ENCODE results near the gene XCL1. TPM values are rescaled to one million over a fixed set of nuclear protein-coding genes. Genes with fewer than 3 reads are reported as not detected.
A peak's percentile ranks its signal among the peaks of the same experiment; 100 is the strongest.

XCL1 gene
- total and polyA plus RNA-seq, 4 donors, result 0.15 to 0.71 (median 0.36) TPM

- Histone ChIP-seq H3K27ac (ENCODE audit: low read depth in 1 of 2, low read length in 1 of 2) (no peak overlapping the region), H3K4me3 (no peak overlapping the region), H3K9ac (ENCODE audit: insufficient read depth in 1 of 2, low read length in 2 of 2) (no peak overlapping the region), H3K36me3 (ENCODE audit: control insufficient read depth in 4 of 4, insufficient read depth in 4 of 4, low read length in 4 of 4) (no peaks in the 10 kb centered on the region), H3K27me3 (ENCODE audit: control insufficient read depth in 3 of 3, insufficient read depth in 3 of 3, low read length in 2 of 3) (no peaks in the 10 kb centered on the region), H3K9me3 (ENCODE audit: control insufficient read depth in 4 of 4, insufficient read depth in 3 of 4, low read length in 3 of 4) (no peaks in the 10 kb centered on the region), H3K4me1 (ENCODE audit: control insufficient read depth in 5 of 5, insufficient read depth in 5 of 5, low read length in 5 of 5) (peaks cover 0 to 23% (median 9%) of the 10 kb centered on the region in 5 donors)
- ATAC-seq (ENCODE audit: insufficient read depth, low FRiP score) (no peak), DNase-seq (peak in 1 of 3 donors; percentile 16)
- 75 to 82% methylated on average over 1 of the region's 1 CpG for WGBS, 2 donors
- no peak for TF ChIP-seq CTCF (IDR thresholded peaks at IDR 0.05; ENCODE audit: control extremely low read depth, extremely low read depth)
These were observed 36.6 kb downstream of the XCL1 start for GRCh38 chr1:168613038-168613451.

- Histone ChIP-seq H3K27me3 (ENCODE audit: control insufficient read depth in 3 of 3, insufficient read depth in 3 of 3, low read length in 2 of 3) (no peaks in the 10 kb centered on the region), H3K27ac (ENCODE audit: low read depth in 1 of 2, low read length in 1 of 2) (peak overlapping the region in 1 of 2 donors; percentile 31), H3K9ac (ENCODE audit: insufficient read depth in 1 of 2, low read length in 2 of 2) (no peak overlapping the region), H3K4me3 (no peak overlapping the region), H3K36me3 (ENCODE audit: control insufficient read depth in 4 of 4, insufficient read depth in 4 of 4, low read length in 4 of 4) (no peaks in the 10 kb centered on the region), H3K4me1 (ENCODE audit: control insufficient read depth in 5 of 5, insufficient read depth in 5 of 5, low read length in 5 of 5) (peaks cover 0 to 23% (median 7%) of the 10 kb centered on the region in 5 donors), H3K9me3 (ENCODE audit: control insufficient read depth in 4 of 4, insufficient read depth in 3 of 4, low read length in 3 of 4) (no peaks in the 10 kb centered on the region)
- DNase-seq (peak; percentile 49 to 79 (median 69)), ATAC-seq (ENCODE audit: insufficient read depth, low FRiP score) (no peak)
- no peak for TF ChIP-seq CTCF (IDR thresholded peaks at IDR 0.05; ENCODE audit: control extremely low read depth, extremely low read depth)
- 57% methylated on average over 8 of the region's 8 CpGs for WGBS, 2 donors
These were observed 37.4 kb downstream of the XCL1 start for GRCh38 chr1:168613691-168614231.

GRCh38 chr1:168614235-168614634 lies 37.8 kb downstream of the XCL1 start:
- TF ChIP-seq CTCF (IDR thresholded peaks at IDR 0.05; ENCODE audit: control extremely low read depth, extremely low read depth), result no peak
- 76 to 77% methylated on average over 8 of the region's 8 CpGs for WGBS, 2 donors
- H3K36me3 ChIP-seq (ENCODE audit: control insufficient read depth in 4 of 4, insufficient read depth in 4 of 4, low read length in 4 of 4), result no peaks in the 10 kb centered on the region
- ATAC-seq (ENCODE audit: insufficient read depth, low FRiP score) (no peak), DNase-seq (no peak)
- H3K9me3 ChIP-seq (ENCODE audit: control insufficient read depth in 4 of 4, insufficient read depth in 3 of 4, low read length in 3 of 4), result no peaks in the 10 kb centered on the region
- no peaks in the 10 kb centered on the region for H3K27me3 ChIP-seq (ENCODE audit: control insufficient read depth in 3 of 3, insufficient read depth in 3 of 3, low read length in 2 of 3)
- peak overlapping the region in 1 of 2 donors; percentile 31 for H3K27ac ChIP-seq (ENCODE audit: low read depth in 1 of 2, low read length in 1 of 2)
- peaks cover 0 to 23% (median 7%) of the 10 kb centered on the region in 5 donors for H3K4me1 ChIP-seq (ENCODE audit: control insufficient read depth in 5 of 5, insufficient read depth in 5 of 5, low read length in 5 of 5)
- H3K9ac ChIP-seq (ENCODE audit: insufficient read depth in 1 of 2, low read length in 2 of 2), result no peak overlapping the region
- H3K4me3 ChIP-seq, result no peak overlapping the region

GRCh38 chr1:168615965-168616364 lies 39.6 kb downstream of the XCL1 start:
- TF ChIP-seq CTCF (IDR thresholded peaks at IDR 0.05; ENCODE audit: control extremely low read depth, extremely low read depth), result no peak
- ATAC-seq (ENCODE audit: insufficient read depth, low FRiP score) (no peak), DNase-seq (no peak)
- Histone ChIP-seq H3K36me3 (ENCODE audit: control insufficient read depth in 4 of 4, insufficient read depth in 4 of 4, low read length in 4 of 4) (no peaks in the 10 kb centered on the region), H3K9ac (ENCODE audit: insufficient read depth in 1 of 2, low read length in 2 of 2) (no peak overlapping the region), H3K27ac (ENCODE audit: low read depth in 1 of 2, low read length in 1 of 2) (no peak overlapping the region), H3K27me3 (ENCODE audit: control insufficient read depth in 3 of 3, insufficient read depth in 3 of 3, low read length in 2 of 3) (no peaks in the 10 kb centered on the region), H3K4me3 (no peak overlapping the region), H3K4me1 (ENCODE audit: control insufficient read depth in 5 of 5, insufficient read depth in 5 of 5, low read length in 5 of 5) (peaks cover 0 to 20% (median 7%) of the 10 kb centered on the region in 5 donors), H3K9me3 (ENCODE audit: control insufficient read depth in 4 of 4, insufficient read depth in 3 of 4, low read length in 3 of 4) (no peaks in the 10 kb centered on the region)
- WGBS, 2 donors, result 82 to 83% methylated on average over 2 of the region's 2 CpGs
